HG02642 (cell line): ENCODE data around the gene CHRDL2.

Experiments used
- ATAC-seq: cut with Tn5 transposase; IDR thresholded peaks from one replicate; pipeline ENCODE4 v1.9.1; 2021; ENCODE audit warnings: mild to moderate bottlenecking; ENCODE audit not compliant: unreplicated experiment, poor library complexity

CHRDL2 gene

DNA sequence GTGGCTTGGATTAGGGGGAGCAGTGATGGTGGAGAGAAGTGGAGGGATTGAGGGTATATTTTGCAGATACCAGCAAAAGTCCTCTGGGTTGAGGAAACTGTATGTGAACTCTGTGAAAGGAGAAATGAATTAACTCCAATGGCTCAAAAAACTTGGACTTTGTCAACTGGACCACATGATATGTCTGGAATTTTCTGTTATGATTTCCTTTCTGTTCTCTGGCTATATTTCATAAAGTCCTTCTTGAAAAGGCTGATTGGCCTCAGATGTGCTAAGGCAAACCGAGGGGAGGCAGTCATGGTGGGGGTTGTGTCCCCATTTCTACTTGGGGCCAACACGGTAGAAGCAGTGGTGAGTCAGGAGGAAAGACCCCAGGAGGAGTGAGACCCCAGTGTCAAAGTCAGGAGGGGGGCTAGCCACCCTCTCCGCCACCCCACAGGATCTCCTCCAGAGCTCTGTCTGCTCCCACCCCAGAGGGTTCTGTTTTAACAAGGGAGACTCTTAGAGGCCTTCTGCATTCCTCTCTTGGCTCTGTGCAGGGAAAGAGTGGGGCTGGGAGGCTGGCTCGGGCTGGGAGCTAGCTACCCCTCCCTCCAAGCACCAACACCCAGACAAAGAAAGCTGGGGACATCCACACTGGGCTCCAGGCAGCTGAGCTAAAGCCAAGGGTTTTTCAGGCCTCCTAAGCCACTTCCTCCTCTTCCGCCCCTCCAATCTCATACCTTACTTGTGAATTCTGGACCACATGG lies 13.8 kb downstream of the CHRDL2 start:
- ATAC-seq, result no peak

DNA sequence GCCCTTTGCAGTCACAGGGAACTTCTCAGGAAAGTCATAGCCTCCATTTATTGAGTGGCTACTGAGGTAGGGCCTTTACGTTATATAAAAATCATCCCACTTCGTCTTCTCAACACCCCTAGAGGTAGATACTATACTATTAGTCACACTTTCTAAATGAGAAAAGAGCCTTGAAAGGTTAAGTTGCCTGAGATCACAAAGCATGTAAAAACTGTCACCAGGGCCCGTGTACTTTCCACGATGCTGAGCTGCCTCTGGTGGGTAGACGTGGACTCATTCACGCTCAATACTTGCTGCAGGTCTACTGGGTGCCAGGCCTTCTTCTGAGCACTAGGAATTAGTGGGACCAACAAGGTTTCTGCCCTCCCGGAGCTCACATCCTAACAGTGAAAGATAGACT lies 16.3 kb downstream of the CHRDL2 start:
- ATAC-seq, result no peak

DNA sequence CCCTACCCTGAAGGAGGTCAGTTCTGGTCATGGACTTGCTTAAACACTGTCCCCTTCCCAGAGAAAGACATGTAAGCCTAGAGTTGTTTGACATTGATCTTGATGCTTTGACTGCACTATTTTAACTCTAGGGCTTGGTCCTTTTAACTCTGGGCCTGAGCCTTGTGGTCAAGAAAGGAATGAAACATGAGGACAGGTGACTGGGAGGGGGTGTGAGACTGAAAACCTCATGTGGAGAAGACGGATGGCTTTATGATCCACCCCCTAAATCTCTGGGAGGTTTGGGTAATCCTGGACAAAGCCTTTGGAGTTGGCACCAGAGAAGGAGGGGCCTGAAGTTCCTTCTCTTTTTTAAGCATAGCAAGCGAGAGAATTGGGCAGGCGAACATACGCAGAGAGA lies 17.5 kb downstream of the CHRDL2 start:
- ATAC-seq, result no peak

DNA sequence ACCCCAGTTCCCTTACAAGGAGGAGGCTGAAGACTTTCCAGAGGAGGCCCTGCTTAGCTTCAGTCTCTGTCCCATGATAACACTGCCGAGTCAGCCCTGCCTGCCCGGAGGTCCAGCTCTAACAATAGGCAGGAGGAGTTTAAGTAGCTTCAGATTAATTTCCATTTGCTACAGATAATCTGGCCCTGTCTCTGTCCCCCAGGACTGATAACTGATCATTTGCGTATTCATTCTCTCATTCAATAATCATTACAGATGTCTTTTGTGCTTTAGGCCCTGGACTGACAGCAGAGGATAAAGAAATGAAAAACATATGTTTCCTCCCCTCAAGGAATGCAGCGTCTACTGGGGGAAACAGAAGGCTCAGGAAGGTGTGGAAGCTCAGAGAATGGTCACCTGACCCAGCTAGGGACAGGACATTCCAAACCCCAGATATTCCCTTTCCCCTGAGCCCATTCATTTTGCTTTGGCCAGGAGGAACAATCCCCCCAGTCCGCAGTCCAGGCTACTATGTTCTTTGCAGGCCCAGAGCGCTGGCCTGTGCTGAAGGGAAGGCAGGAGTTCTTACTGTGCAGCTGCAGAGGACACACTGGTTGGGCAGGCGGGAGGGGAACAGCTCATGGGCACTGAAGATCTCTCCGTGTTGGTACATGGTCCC lies 20.8 kb downstream of the CHRDL2 start:
- ATAC-seq, result no peak

DNA sequence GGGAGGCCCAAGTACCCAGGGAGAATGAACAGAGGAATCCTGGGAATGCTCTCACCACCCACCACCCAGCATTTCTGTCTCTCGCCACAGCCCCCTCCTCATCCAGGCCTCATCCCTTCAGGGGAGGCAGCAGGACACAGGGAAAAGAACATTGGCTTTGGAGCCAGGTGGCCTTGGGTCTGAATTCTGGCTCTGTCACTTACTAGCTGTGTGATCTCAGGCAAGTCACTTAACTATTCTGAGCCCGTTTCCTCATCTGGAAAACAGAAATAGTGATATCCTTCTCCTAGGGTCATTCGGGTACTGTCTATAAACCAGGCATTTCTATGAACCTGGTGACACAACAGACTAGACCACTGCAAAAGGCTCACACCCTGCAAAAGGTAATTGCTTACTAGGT lies 22.1 kb downstream of the CHRDL2 start:
- ATAC-seq, result no peak

DNA sequence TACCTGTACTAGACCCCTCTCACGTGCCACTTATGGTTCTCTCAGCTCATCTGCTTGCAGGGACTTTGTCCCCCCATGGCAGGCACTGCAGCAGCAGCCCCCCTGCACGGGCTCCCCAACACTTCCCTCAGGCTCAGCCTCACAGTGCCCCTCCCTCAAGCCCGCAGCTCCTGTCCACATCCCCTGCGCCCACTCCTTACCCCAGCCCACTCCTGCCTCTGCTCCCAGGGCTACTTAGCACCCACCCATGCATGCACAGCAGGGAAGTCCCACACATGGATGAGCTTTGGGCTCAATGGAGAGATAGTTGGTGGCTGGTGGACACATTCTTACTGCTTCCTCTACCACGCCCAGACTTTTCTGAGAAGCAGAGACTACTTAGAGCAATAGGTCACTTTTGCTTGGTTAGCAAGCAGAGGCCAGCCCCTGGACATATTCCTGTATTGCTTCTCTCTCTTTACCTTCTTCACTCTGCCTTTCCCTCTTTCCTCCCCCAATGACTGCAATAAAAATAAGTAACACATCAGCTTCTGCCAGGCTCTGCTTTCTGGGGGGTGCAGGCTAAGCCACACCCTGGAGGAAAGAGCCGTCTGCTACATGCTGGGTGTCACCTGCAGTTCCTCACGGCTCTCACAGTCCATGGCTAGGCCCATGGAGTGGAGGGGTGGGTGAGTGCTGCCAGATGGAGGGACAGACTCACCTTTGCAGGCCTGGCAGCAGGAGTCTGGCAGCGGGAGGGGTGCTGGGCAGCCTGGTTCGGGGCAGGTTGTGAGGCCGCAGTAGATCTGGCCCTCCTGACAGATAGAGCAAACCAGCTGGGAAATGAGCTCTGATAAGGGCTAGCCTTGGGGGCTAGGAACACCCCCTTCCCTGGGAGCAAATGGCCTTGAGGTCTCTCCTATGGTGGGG lies 23.4 kb downstream of the CHRDL2 start:
- ATAC-seq, result no peak

DNA sequence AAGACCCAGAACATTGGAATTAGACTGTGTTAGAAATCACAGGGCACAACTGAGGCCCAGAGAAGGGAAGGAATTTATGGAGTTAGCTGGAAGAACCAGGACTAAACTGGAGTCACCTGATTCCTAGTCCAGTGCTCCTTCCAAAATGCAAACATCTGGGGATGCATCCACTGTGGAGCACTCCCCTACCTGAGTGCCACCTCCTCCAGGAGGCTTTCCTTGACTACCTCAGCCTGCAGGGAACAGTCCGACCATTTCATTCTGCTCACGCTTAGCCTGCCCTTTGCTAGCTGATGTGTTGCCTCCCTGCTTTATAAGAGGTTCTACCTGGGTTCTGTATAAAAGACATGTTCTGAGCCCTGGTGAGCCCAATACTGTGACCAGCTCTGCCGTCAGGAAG lies 24.0 kb downstream of the CHRDL2 start:
- ATAC-seq, result no peak

DNA sequence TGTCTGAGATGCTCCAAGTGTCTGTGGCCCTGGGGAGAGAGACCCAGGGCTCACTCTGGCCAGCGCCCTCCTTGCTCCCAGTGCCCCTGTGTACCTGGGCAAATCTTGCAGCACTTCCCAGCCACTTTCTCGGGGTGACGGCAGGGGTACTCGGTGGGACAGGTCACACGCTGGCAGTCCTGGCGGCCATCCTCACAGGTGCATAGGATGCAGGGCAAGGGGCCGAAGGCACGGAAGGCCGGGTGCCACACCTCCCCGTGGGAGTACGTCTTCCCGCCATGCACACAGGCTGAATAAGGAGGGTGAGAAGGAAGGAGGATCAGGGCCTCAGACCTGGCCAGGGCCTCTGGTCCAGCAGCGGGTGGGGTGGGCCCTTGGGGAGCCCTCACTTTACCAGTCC lies 28.0 kb downstream of the CHRDL2 start:
- ATAC-seq, result no peak

DNA sequence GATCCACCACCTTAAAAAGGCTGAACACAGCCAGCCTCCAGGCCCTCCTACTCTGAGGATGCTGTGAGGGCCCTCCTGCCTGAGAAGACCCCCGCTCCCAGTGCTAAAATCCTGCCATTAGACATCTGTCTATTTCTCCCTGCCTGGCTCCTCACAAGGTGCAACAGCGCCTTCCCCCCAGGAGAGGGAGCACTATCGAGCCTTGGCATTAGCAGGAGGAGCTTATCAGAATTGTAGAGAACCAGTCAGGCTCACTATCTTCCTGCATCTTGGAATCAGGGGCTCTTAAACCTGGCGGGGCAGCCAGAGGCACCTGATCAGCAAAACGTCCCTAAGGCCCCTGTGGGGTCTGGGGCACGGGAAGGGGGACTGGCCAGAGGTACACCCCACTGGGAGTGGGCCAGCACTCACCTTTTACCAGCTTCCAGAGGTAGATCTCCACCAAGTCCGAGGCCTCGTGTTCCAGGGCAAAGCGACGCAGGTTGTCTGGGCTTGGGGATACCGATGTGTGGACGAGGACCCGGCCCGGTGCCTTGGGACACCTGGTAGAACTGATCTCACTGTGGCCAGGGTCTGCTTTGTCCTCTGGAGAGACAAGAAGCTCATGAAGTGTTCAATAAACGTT lies 28.7 kb downstream of the CHRDL2 start:
- ATAC-seq, result peak; percentile 67

DNA sequence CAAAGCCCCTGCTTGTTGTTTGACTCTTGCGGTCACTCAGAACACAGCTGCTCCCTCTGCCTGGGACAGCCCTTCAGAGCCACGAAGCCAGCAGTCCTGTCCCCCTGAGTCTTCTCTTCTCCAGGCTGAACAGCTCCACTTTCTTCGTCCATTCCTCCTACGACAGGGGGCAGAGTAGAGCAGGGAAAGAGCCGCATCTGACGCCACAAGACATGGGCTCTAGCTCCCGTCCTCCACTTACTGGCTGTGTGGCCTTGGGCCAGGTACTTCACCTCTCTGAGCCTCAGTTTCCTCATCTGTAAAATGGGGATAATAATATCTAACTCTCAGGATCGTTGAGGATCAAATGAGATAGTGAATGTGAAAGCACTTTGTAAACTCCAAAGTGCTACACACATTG lies 29.9 kb downstream of the CHRDL2 start:
- ATAC-seq, result no peak

DNA sequence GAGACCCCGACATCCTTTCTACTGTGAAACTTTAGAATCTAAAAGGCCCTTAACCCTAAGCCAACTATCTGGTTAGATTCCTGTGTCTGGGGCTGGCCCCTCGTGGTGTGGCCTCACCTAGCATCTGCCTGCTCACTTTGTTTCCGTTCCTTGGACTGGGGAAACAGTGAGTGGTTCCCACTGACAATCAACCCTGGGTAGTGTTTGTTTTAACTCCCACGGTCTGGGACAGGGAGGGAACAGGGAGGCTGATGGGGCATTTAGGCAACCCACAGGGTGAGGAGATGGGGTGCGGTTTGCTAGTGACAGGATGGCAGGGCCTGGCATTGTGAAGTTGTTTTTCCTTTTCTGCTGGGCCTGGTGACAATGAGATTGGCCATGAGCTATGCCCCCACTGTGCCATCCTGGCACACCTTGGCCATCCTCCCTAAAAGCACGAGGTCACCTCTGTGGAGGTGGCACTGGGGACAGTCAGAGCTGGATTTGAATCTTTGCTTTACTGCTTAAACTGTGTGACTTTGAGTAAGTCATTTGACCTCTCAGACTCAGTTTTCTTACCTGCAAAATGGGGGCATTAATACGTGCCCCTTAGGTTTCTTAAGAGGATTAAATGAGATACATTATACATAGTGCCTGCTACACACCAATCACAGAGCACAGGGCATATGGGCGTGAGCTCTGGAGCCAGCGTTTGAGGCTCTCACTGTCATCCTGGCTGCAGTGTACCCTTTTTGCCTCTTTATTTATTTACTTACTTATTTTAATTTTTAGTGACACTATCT lies 31.4 kb downstream of the CHRDL2 start:
- no peak for ATAC-seq

DNA sequence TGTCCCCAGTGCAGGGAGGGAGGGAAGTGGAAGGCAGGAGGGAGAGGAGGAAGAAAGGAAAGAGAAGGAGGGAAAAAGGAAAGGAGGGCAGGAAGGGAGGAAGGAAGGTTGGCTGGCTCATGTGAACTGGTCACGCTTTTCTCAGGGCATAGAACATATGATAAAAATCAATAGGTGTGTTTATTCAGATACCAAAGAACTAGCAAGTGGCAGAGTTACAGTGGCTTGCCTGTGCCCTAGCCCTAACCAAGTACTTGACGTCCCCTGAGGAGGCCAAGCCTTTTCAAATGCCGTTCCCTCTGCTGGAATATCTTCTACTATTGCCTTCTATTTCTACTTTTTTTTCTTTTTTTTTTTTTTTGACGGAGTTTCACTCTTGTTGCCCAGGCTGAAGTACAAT lies 33.5 kb downstream of the CHRDL2 start:
- no peak for ATAC-seq

DNA sequence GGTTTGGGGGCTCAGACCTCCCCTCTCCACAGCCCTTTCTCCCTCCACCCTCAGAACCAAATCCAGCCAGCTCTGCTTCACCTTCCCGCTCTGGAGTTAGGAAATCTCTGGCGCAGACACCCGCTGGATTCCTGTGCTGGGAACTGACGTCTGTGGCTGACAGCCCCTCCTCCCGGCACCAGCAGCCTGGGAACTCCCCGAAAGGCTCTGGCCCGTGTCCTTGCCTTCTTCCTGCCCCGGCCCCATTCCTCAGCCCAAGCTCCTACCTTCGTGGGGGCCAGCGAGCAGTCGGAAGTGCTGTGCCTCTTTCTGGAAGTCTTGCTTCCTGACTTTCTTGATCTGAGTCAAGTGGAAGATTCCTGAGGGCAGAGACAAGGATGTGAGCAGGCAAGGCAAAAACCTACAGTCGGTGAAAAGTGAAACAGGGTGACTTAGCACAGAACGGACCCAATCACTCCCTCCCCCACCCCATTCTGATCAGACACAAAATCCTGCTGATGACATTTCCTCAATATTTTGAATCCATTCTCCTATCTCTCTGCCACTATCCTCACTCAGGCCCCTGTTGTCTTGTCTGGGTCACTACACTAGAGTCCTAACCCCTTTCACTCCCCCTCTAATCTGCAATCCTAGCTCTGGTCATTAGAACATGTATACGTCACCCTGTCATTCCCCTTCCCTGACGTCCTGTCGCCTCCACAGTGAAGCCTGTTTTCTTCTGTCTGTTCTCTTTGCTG lies 34.1 kb downstream of the CHRDL2 start:
- ATAC-seq, result no peak

DNA sequence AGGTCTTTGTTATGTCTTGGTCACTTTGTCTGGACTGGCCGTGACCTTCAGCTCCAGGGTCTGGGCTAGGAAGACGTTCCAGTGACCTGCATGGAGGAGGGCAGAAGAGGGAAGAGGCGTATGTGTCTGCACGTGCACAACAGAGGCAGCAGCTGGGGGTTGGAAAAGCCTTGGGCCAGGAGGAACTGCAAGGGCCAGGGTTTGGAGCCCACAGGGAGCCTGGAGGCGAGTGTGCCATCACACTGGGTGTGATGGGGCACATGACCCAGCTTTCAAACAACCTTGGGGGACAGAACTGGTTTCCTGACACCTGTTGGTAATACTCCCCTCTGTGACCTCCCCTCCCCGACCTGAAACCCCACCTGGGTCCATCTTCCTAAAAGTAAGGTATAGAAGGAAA lies 34.7 kb downstream of the CHRDL2 start:
- ATAC-seq, result no peak

DNA sequence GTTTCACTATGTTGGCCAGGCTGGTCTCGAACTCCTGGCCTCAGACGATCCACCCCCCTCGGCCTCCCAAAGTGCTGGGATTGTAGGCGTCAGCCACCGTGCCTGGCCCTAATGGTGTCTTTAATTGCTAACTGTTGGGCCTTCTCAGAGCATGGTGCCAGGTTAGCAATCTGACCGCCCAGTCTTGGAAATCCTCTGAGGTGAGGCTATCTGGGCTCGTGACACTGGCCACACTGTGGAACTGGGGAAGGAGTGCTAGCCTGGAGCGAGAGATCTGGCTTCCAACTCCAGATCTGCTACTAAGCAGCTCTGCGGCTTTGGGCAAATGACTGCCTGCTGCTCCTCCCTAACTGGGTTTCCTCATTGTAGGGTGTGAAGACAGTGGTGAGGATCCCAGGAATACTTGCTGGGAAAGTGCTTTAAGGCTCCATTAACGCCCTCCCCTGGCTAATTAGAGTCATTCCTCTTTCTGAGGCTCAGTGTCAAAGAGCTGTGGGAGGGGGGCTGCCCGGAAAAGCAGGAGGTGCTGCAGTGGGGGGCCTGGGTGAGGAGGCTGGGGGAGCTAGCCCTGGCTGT lies 35.4 kb downstream of the CHRDL2 start:
- no peak for ATAC-seq

DNA sequence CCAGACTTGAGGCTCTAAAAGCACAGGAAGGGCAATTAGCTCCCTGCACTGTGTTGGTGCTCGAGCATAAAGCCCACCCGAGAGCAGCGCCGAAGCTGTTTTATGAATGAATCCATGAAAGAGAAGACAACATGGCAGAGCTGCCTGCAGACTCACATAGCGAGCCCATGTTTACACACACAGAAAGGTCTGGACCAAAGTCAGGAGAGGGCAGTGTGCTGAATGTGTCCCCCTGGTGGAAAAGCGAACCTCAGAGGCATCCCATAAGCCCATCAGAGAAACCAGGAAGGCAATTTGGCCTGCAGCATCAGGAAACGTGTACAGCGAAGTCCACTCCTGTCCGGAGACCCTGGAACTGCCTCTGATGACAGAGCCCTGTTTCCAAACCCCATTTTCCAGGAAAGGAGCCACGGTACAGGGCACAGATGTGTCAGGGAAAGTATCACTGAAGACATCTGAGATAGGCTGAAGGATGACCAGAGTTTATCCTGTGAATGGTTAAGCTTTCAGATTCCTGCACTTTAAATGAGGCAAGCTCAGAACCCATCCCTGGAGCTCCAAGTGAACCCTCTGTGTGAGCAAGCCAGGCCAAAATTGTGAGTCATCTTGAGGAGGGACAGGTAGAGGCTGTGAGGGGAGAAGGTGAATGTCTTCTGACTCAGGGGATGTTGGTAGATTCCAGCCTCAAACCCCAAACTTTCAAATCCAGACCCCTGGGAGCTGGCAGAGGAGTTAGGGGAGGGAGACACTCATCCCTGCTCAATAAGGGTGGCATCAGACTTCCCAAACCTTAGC lies 36.9 kb downstream of the CHRDL2 start:
- ATAC-seq, result no peak

DNA sequence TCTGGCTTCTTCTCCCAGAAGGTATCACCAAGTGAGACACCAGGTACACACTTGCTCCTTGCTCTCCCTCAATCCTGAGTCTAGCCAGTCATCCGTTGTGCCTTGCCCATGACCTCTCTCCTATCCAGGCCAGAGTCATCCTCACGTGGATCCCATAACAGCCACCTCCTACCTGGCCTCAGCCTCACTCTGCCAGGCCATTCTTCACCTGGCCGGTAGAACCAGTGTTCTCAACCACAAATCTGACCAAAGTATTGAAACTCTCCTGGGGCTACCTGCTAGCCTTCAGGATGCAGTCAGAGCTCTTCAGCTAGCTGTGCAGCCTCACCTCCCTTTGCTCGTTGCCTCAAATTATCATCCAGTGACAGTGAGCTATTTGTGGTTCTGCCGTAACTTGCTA lies 37.7 kb downstream of the CHRDL2 start:
- ATAC-seq, result no peak

DNA sequence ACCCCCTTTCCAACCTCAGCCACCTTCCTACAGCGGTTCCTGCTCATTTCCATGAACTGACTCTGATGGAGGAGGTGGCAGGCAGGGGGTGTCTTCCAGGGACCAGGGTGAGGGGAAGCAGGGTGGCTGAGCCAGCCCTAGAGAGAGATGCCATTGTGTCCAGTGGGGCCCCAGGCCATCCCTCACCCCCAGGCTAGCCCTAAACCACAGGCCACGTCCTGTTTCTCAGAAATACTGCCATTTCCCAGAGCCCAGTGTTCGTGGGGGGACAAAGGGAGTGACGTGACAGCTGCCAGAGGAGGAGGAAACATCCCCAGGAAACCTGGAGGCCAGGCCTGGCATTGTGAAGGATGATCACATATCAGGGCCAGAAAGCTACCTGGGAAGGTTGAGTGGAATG lies 39.5 kb downstream of the CHRDL2 start:
- no peak for ATAC-seq
